ENCODE results near the gene CEACAM5.

DNA sequence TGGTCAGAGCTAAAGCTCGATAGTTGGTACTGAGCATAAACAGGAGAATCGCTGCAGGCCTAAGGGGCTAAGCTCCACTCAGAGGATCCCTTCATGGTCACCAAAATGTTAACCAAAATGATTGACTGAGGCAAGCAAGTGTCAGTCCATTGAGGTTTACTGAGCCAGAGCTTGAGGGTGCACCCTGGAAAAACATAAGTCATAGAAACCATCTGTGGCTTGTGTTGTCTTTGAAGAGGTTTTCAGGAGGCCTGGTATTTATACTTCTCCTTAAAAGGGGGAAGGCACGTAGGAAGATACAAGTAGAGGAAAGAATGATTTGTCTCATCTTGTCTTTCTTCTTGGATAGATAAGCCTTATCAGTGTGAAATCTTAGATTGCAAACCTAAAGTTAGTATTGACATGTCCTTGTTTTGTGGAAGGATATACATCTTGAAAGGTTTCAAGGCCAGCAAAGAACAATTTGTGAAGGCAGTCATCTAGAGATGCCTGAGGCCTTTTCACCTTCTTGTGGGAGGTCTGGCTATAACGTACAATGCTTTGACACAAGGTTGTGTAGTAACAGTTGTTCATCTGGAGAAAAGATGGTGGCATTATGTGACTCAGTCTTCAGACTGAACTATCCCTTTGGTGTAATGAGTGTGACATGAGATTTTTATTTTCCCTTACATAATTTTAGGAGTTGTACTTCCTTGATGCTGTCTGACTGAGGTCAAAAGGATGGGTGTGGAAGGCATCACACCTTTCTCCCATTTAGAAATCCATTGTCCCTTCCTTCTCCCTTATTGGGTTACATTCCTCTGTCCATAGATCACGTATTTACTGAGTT, 32.2 kb downstream of the CEACAM5 start:
- TF ChIP-seq, protein P1, sequence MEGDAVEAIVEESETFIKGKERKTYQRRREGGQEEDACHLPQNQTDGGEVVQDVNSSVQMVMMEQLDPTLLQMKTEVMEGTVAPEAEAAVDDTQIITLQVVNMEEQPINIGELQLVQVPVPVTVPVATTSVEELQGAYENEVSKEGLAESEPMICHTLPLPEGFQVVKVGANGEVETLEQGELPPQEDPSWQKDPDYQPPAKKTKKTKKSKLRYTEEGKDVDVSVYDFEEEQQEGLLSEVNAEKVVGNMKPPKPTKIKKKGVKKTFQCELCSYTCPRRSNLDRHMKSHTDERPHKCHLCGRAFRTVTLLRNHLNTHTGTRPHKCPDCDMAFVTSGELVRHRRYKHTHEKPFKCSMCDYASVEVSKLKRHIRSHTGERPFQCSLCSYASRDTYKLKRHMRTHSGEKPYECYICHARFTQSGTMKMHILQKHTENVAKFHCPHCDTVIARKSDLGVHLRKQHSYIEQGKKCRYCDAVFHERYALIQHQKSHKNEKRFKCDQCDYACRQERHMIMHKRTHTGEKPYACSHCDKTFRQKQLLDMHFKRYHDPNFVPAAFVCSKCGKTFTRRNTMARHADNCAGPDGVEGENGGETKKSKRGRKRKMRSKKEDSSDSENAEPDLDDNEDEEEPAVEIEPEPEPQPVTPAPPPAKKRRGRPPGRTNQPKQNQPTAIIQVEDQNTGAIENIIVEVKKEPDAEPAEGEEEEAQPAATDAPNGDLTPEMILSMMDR (IDR thresholded peaks at IDR 0.05; ENCODE audit: low read length) = no peak
- TF ChIP-seq EZH2 (IDR thresholded peaks at IDR 0.05; ENCODE audit: borderline replicate concordance, low read length) = no peak
